IMR-90 (cell line): ENCODE measurements around the gene RERE. TPM values are rescaled to one million over a fixed set of nuclear protein-coding genes. Genes with fewer than 3 reads are reported as not detected.

Experiments used
- ATAC-seq: fragments of 200-7000 bp; cut with Tn5 transposase; 2 replicates; pipeline ENCODE4 v1.9.1; 2020; ENCODE audit warnings: low read depth, mild to moderate bottlenecking, moderate library complexity
- BruUV-seq: library from RNA; stranded (reverse); fragments of 400-500 nt; replicated peaks from 2 replicates; lab custom pipeline; 2021; lab: Mats Ljungman, UMichigan
- CTCF ChIA-PET: fragments of 300-600 bp; formaldehyde crosslinking; extraction: SDS; loops from one replicate; lab custom pipeline; 2021; ENCODE audit warnings: antibody characterized with exemption; lab: Yijun Ruan, JAX
- POLR2A ChIA-PET: fragments of 300-600 bp; sonication (Branson Sonifier 250); formaldehyde crosslinking; loops from one replicate; lab custom pipeline; 2022; ENCODE audit warnings: antibody characterized with exemption; ENCODE audit not compliant: unreplicated experiment; lab: Charles Lee
- DNase-seq: peaks from one replicate; pipeline ENCODE4 v3.0.0; 2013
- H2AFZ ChIP-seq: replicated peaks from 2 replicates; pipeline ENCODE3; 2013; ENCODE audit warnings: low read length, mild to moderate bottlenecking; ENCODE audit not compliant: poor library complexity
- H2AK5ac ChIP-seq: 2 replicates; pipeline ENCODE4 v1.6.1; 2013; ENCODE audit warnings: low read depth, low read length, inconsistent platforms
- H2AK9ac ChIP-seq: replicated peaks from 2 replicates; pipeline ENCODE3; 2013; ENCODE audit warnings: mild to moderate bottlenecking, low read depth, low read length, moderate library complexity; ENCODE audit not compliant: poor library complexity
- H2BK120ac ChIP-seq: 2 replicates; pipeline ENCODE4 v1.6.1; 2013; ENCODE audit warnings: low read depth, low read length, inconsistent platforms
- H2BK15ac ChIP-seq: 3 replicates; pipeline ENCODE4 v1.6.1; 2013; ENCODE audit warnings: low read depth, low read length, inconsistent platforms
- H2BK20ac ChIP-seq: 2 replicates; pipeline ENCODE4 v1.6.1; 2013; ENCODE audit warnings: low read depth, mild to moderate bottlenecking, inconsistent platforms, low read length, moderate library complexity
- H2BK5ac ChIP-seq: 2 replicates; pipeline ENCODE4 v1.6.1; 2013; ENCODE audit warnings: mild to moderate bottlenecking, low read depth, low read length, inconsistent platforms; ENCODE audit not compliant: poor library complexity, severe bottlenecking
- H3K14ac ChIP-seq: replicated peaks from 2 replicates; pipeline ENCODE4 v1.6.1; 2013; ENCODE audit warnings: low read depth, low read length, inconsistent platforms
- H3K18ac ChIP-seq: 2 replicates; pipeline ENCODE4 v1.6.1; 2013; ENCODE audit warnings: low read depth, low read length, control low read depth
- H3K23ac ChIP-seq: 2 replicates; pipeline ENCODE4 v1.6.1; 2013; ENCODE audit warnings: low read depth, low read length, inconsistent platforms
- H3K27ac ChIP-seq: 2 replicates; pipeline ENCODE4 v1.5.1; 2013; ENCODE audit warnings: mild to moderate bottlenecking, control low read depth, low read length; ENCODE audit not compliant: insufficient read depth
- H3K27me3 ChIP-seq: 2 replicates; pipeline ENCODE4 v1.6.1; 2013; ENCODE audit warnings: low read length; ENCODE audit not compliant: control insufficient read depth, insufficient read depth
- H3K36me3 ChIP-seq: 2 replicates; pipeline ENCODE4 v1.6.1; 2013; ENCODE audit warnings: low read length, mixed read lengths; ENCODE audit not compliant: control insufficient read depth, insufficient read depth
- H3K4ac ChIP-seq: 2 replicates; pipeline ENCODE4 v1.6.1; 2013; ENCODE audit warnings: low read depth, low read length, inconsistent platforms
- H3K4me1 ChIP-seq: 2 replicates; pipeline ENCODE4 v1.6.1; 2013; ENCODE audit warnings: low read length, mixed read lengths; ENCODE audit not compliant: control insufficient read depth, insufficient read depth
- H3K4me2 ChIP-seq: 2 replicates; pipeline ENCODE4 v1.6.1; 2013; ENCODE audit warnings: low read depth, mild to moderate bottlenecking, control low read depth, low read length, moderate library complexity
- H3K4me3 ChIP-seq: 2 replicates; pipeline ENCODE4 v1.5.1; 2013; ENCODE audit warnings: low read depth, mild to moderate bottlenecking, control low read depth, low read length, moderate library complexity; ENCODE audit not compliant: insufficient read depth
- H3K56ac ChIP-seq: 2 replicates; pipeline ENCODE4 v1.6.1; 2013; ENCODE audit warnings: low read length, inconsistent platforms; ENCODE audit not compliant: insufficient read depth; ENCODE audit errors: extremely low read depth
- H3K79me1 ChIP-seq, 2 experiments: 2 replicates each; pipeline ENCODE4 v1.6.1; 2013; ENCODE audit warnings: low read length in 2 of 2, inconsistent platforms in 1 of 2, low read depth in 1 of 2
- H3K9ac ChIP-seq: 2 replicates; pipeline ENCODE4 v1.6.1; 2013; ENCODE audit warnings: low read depth, low read length, control low read depth
- H3K9me1 ChIP-seq: 2 replicates; pipeline ENCODE4 v1.6.1; 2013; ENCODE audit warnings: low read length, inconsistent platforms; ENCODE audit not compliant: insufficient read depth
- H3K9me3 ChIP-seq: 2 replicates; pipeline ENCODE4 v1.6.1; 2013; ENCODE audit warnings: low read length; ENCODE audit not compliant: control insufficient read depth, insufficient read depth
- H4K20me1 ChIP-seq: 2 replicates; pipeline ENCODE4 v1.6.1; 2013; ENCODE audit warnings: low read length, inconsistent platforms; ENCODE audit not compliant: insufficient read depth
- H4K5ac ChIP-seq: 2 replicates; pipeline ENCODE4 v1.6.1; 2013; ENCODE audit warnings: mild to moderate bottlenecking, low read depth, low read length, control low read depth
- H4K8ac ChIP-seq, 2 experiments: 2 replicates each; pipeline ENCODE4 v1.6.1; 2013; ENCODE audit warnings: low read depth in 2 of 2, low read length in 2 of 2, control low read depth in 1 of 2, inconsistent platforms in 1 of 2
- H4K91ac ChIP-seq: 2 replicates; pipeline ENCODE4 v1.6.1; 2013; ENCODE audit warnings: low read depth, low read length, inconsistent platforms; ENCODE audit not compliant: insufficient read depth
- CHD1 ChIP-seq: IDR thresholded peaks from 2 replicates; pipeline ENCODE4 v1.6.1; 2012; ENCODE audit warnings: low read depth, low read length, improper control_type of control experiment
- CTCF ChIP-seq: conservative IDR thresholded peaks from 2 replicates; pipeline ENCODE4 v1.5.1; 2012; ENCODE audit warnings: mild to moderate bottlenecking, low read depth, low read length, improper control_type of control experiment
- FOS ChIP-seq: fragments of 150-350 bp; IDR thresholded peaks from 2 replicates; pipeline ENCODE4 v1.6.1; 2016; ENCODE audit warnings: low read depth, low read length
- MAFK ChIP-seq: IDR thresholded peaks from 2 replicates; pipeline ENCODE4 v1.6.1; 2012; ENCODE audit warnings: low read depth, low read length, improper control_type of control experiment
- MAZ ChIP-seq: IDR thresholded peaks from 2 replicates; pipeline ENCODE4 v1.6.1; 2012; ENCODE audit warnings: low read depth, mild to moderate bottlenecking, low read length, improper control_type of control experiment, moderate library complexity, borderline replicate concordance
- MXI1 ChIP-seq: IDR thresholded peaks from 2 replicates; pipeline ENCODE4 v1.6.1; 2012; ENCODE audit warnings: low read depth, mild to moderate bottlenecking, low read length, moderate library complexity, borderline replicate concordance
- NFE2L2 ChIP-seq: fragments of 150-350 bp; IDR thresholded peaks from 2 replicates; pipeline ENCODE4 v1.6.1; 2016; ENCODE audit warnings: low read depth, mild to moderate bottlenecking, low read length
- RAD21 ChIP-seq: IDR thresholded peaks from 2 replicates; pipeline ENCODE4 v1.6.1; 2012; ENCODE audit warnings: low read length, improper control_type of control experiment
- RCOR1 ChIP-seq: IDR thresholded peaks from 2 replicates; pipeline ENCODE4 v1.6.1; 2012; ENCODE audit warnings: mild to moderate bottlenecking, low read length, improper control_type of control experiment; ENCODE audit not compliant: insufficient replicate concordance
- SMC3 ChIP-seq: fragments of 150-350 bp; IDR thresholded peaks from 2 replicates; pipeline ENCODE4 v1.6.1; 2016; ENCODE audit warnings: low read depth, mild to moderate bottlenecking, antibody characterized with exemption, low read length, moderate library complexity
- USF2 ChIP-seq: fragments of 150-350 bp; IDR thresholded peaks from 2 replicates; pipeline ENCODE4 v1.6.1; 2017; ENCODE audit warnings: mild to moderate bottlenecking, antibody characterized with exemption, low read length, low read depth
- WGBS, 2 experiments: methylation state at CpG; one replicate each; pipeline versions ENCODE4 v1.1.5 to v1.1.7; 2013; ENCODE audit warnings: missing lambda C conversion rate in 2 of 2; ENCODE audit not compliant: insufficient read length in 1 of 2; ENCODE audit errors: extremely low coverage in 2 of 2; 5-methylcytosine and 5-hydroxymethylcytosine counted together
- dilution Hi-C: fragments of 300-500 bp; cut with HindIII; formaldehyde crosslinking; loops from one replicate; pipeline ENCODE4 v1.14.3; 2018; ENCODE audit warnings: low sequenced_read_pairs; ENCODE audit not compliant: unreplicated experiment
- in situ Hi-C: fragments of 300-500 bp; cut with MboI; formaldehyde crosslinking; loops from 3 replicates; pipeline ENCODE4 v1.14.3; 2019; ENCODE audit warnings: low sequenced_read_pairs, inconsistent platforms, mixed read lengths
- intact Hi-C: fragments of 100-400 bp; cut with micrococcal nuclease; formaldehyde crosslinking; loops from 2 replicates; pipeline ENCODE4 v1.10.0; 2022
- polyA plus RNA-seq, 3 experiments: library from polyadenylated mRNA; depleted of rRNA; stranded (reverse); fragments of >200 nt; gene quantifications; 2 replicates each; pipeline ENCODE4 v1.2.3, GENCODE V29; 2012; ENCODE audit warnings: low replicate concordance in 1 of 3
- total RNA-seq: library from RNA; depleted of rRNA; stranded (reverse); fragments of >200 nt; gene quantifications from 2 replicates; pipeline ENCODE4 v1.2.3, GENCODE V29; 2012

Gene RERE
- total and polyA plus RNA-seq, 2 of the 4 experiments (the other 2 are of a cell fraction), result 11.5 to 25.1 TPM

- H3K27me3 ChIP-seq, result no peaks in the 10 kb centered on the region
- H3K4me1 ChIP-seq, result peaks cover 15% of the 10 kb centered on the region
- peak overlapping the region; percentile 25; the same call in 1 of the 2 replicates for H3K4ac ChIP-seq
- no peak overlapping the region for H3K23ac ChIP-seq
- in situ Hi-C loops (no loop called here), dilution Hi-C loops (no loop called here), intact Hi-C loops (loop anchor here (5.0 kb wide), 1 partner anchor 75 kb away; the partner anchor contains the start of gene RERE)
- no peak overlapping the region for H3K27ac ChIP-seq
- H4K8ac ChIP-seq, result no peak overlapping the region
- H2BK120ac ChIP-seq, result no peak overlapping the region
- H2BK15ac ChIP-seq, result peak overlapping the region; percentile 74; the same call in 1 of the 3 replicates
- no peak overlapping the region for H3K56ac ChIP-seq
- H3K4me2 ChIP-seq, result no peak overlapping the region
- no CpG with 5 or more reads among the region's 6 CpGs for WGBS, 2 experiments
- POLR2A ChIA-PET, result no interaction called here
- TF ChIP-seq CHD1 (no peak), MAFK (no peak), SMC3 (no peak), USF2 (no peak), FOS (no peak), RAD21 (no peak), MAZ (no peak), MXI1 (no peak), RCOR1 (no peak), CTCF (no peak), NFE2L2 (no peak)
- H2BK5ac ChIP-seq, result no peak overlapping the region
- H3K9ac ChIP-seq, result no peak overlapping the region
- H3K14ac ChIP-seq, result peak overlapping the region; percentile 37; the same call in 1 of the 2 replicates
- no peak overlapping the region for H4K5ac ChIP-seq
- H3K9me3 ChIP-seq, result peaks cover 5% of the 10 kb centered on the region
- no peak overlapping the region for H3K4me3 ChIP-seq
- CTCF ChIA-PET, result interaction anchor here (0.6 to 0.7 kb wide), 2 partner anchors 11 to 333 kb away, joined by 3 to 4 read pairs; no protein-coding TSS in a partner anchor
- H4K91ac ChIP-seq, result no peak overlapping the region
- peaks cover 24 to 42% of the 10 kb centered on the region in 2 experiments for H3K79me1 ChIP-seq
- peaks cover 6% of the 10 kb centered on the region; the same call in 1 of the 2 replicates for H4K20me1 ChIP-seq
- 0 out of 2 replicates have a peak, but pooled peaks cover 2% of the 10 kb centered on the region for H3K36me3 ChIP-seq
- no TSS peak for BruUV-seq
- ATAC-seq (no peak), DNase-seq (no peak)
- H2AK5ac ChIP-seq, result peak overlapping the region; percentile 62; the same call in 1 of the 2 replicates
- H3K9me1 ChIP-seq, result peaks cover 2% of the 10 kb centered on the region
- H2BK20ac ChIP-seq, result peak overlapping the region; percentile 51; the same call in 1 of the 2 replicates
- no peak overlapping the region for H2AK9ac ChIP-seq
- no peak overlapping the region for H2AFZ ChIP-seq
- H3K18ac ChIP-seq, result no peak overlapping the region
These were observed 75.2 kb downstream of the RERE start for GRCh38 chr1:8742022-8742924.
